H1 (cell line): ENCODE data around the gene DPYD. TPM values are rescaled to one million over a fixed set of nuclear protein-coding genes. Genes with fewer than 3 reads are reported as not detected.

Experiments used
- CTCF ChIA-PET: fragments of 300-600 bp; sonication (Branson Sonifier 250); formaldehyde crosslinking; loops from one replicate; lab custom pipeline; 2021; ENCODE audit not compliant: partially characterized antibody; lab: Charles Lee
- POLR2A ChIA-PET: fragments of 300-600 bp; sonication (Branson Sonifier 250); formaldehyde crosslinking; loops from one replicate; lab custom pipeline; 2021; ENCODE audit warnings: inconsistent platforms; ENCODE audit not compliant: partially characterized antibody; lab: Charles Lee
- DNase-seq, 2 experiments: peaks; one replicate each; pipeline versions ENCODE4 v3.0.0 to v3.0.0-alpha.2; 2010 to 2022; ENCODE audit warnings: low spot score in 2 of 2, low read depth in 1 of 2, mixed read lengths in 1 of 2
- FAIRE-seq: peaks from 2 replicates; lab custom pipeline; 2011; peaks lifted over from hg19 to GRCh38; lab: Jason Lieb, UNC
- H2AFZ ChIP-seq: 2 replicates; pipeline ENCODE4 v1.8.1; 2012; ENCODE audit warnings: low read length, inconsistent platforms
- H2AK5ac ChIP-seq: 2 replicates; pipeline ENCODE4 v1.6.1; 2013; ENCODE audit warnings: low read depth, low read length
- H2BK120ac ChIP-seq: replicated peaks from 2 replicates; pipeline ENCODE3; 2013; ENCODE audit warnings: low read depth, low read length, inconsistent platforms
- H2BK12ac ChIP-seq: 2 replicates; pipeline ENCODE4 v1.6.1; 2013; ENCODE audit warnings: low read depth, low read length
- H2BK15ac ChIP-seq: 2 replicates; pipeline ENCODE4 v1.6.1; 2013; ENCODE audit warnings: low read length
- H2BK20ac ChIP-seq: 2 replicates; pipeline ENCODE4 v1.6.1; 2013; ENCODE audit warnings: low read length
- H2BK5ac ChIP-seq: 2 replicates; pipeline ENCODE4 v1.6.1; 2013; ENCODE audit warnings: low read depth, low read length
- H3K14ac ChIP-seq: 2 replicates; pipeline ENCODE4 v1.6.1; 2013; ENCODE audit warnings: inconsistent platforms; ENCODE audit not compliant: insufficient read length
- H3K18ac ChIP-seq: 2 replicates; pipeline ENCODE4 v1.6.1; 2013; ENCODE audit warnings: low read length; ENCODE audit errors: extremely low read depth
- H3K23ac ChIP-seq: 2 replicates; pipeline ENCODE4 v1.6.1; 2013; ENCODE audit warnings: inconsistent platforms; ENCODE audit not compliant: insufficient read length
- H3K23me2 ChIP-seq: 2 replicates; pipeline ENCODE4 v1.6.1; 2013; ENCODE audit warnings: low read depth, low read length
- H3K27ac ChIP-seq: 2 replicates; pipeline ENCODE4 v1.6.1; 2011; ENCODE audit warnings: low read depth, low read length, inconsistent platforms
- H3K27me3 ChIP-seq, 4 experiments: replicated peaks in 1 of 4; 1 replicate in 1 of 4; 2 replicates in 3 of 4; pipeline versions ENCODE4 v1.6.1 to v1.8.1; 2011 to 2013; ENCODE audit warnings: low read length in 3 of 4, mild to moderate bottlenecking in 3 of 4, inconsistent platforms in 2 of 4, mixed read lengths in 2 of 4, moderate library complexity in 1 of 4; ENCODE audit not compliant: control insufficient read depth in 3 of 4, insufficient read depth in 3 of 4; ENCODE audit errors: extremely low read depth in 1 of 4
- H3K36me3 ChIP-seq, 4 experiments: 2 replicates each; pipeline versions ENCODE4 v1.6.1 to v1.8.1; 2011 to 2013; ENCODE audit warnings: mild to moderate bottlenecking in 4 of 4, low read length in 3 of 4, moderate library complexity in 2 of 4, control low read depth in 1 of 4, inconsistent platforms in 1 of 4; ENCODE audit not compliant: insufficient read depth in 4 of 4, control insufficient read depth in 2 of 4
- H3K4ac ChIP-seq: replicated peaks from 2 replicates; pipeline ENCODE3; 2013; ENCODE audit warnings: low read length, low read depth, mixed read lengths, inconsistent platforms; ENCODE audit not compliant: insufficient read length
- H3K4me1 ChIP-seq, 4 experiments: replicated peaks in 1 of 4; 1 replicate in 1 of 4; 2 replicates in 3 of 4; pipeline versions ENCODE4 v1.6.1 to v1.8.1; 2011 to 2013; ENCODE audit warnings: low read length in 3 of 4, inconsistent platforms in 2 of 4, mixed read lengths in 1 of 4; ENCODE audit not compliant: insufficient read depth in 4 of 4, control insufficient read depth in 3 of 4
- H3K4me2 ChIP-seq, 2 experiments: 2 replicates each; pipeline versions ENCODE4 v1.6.1 to v1.8.1; 2011 to 2013; ENCODE audit warnings: low read depth in 2 of 2, low read length in 2 of 2, control low read depth in 1 of 2, inconsistent platforms in 1 of 2, mild to moderate bottlenecking in 1 of 2; ENCODE audit not compliant: insufficient read depth in 1 of 2
- H3K4me3 ChIP-seq, 4 experiments: fragments of 200-600, 300-600 bp in 1 of 4; sonication (generic), shearing (Covaris generic), sonication (Bioruptor Twin) in 1 of 4; 2 replicates each; pipeline versions ENCODE4 v1.5.1 to v1.8.1; 2011 to 2016; ENCODE audit warnings: low read length in 4 of 4, low read depth in 3 of 4, control low read depth in 2 of 4, inconsistent platforms in 2 of 4, mild to moderate bottlenecking in 2 of 4, mixed read lengths in 1 of 4, moderate library complexity in 1 of 4; ENCODE audit not compliant: insufficient read depth in 2 of 4; ENCODE audit errors: extremely low read depth in 1 of 4
- H3K56ac ChIP-seq: replicated peaks from 2 replicates; pipeline ENCODE3; 2013; ENCODE audit warnings: low read depth, mild to moderate bottlenecking, mixed read lengths, low read length, inconsistent platforms; ENCODE audit not compliant: insufficient read length
- H3K79me1 ChIP-seq: 2 replicates; pipeline ENCODE4 v1.6.1; 2013; ENCODE audit warnings: low read depth, low read length, control low read depth
- H3K79me2 ChIP-seq, 2 experiments: 2 replicates each; pipeline versions ENCODE4 v1.6.1 to v1.8.1; 2012 to 2013; ENCODE audit warnings: low read length in 2 of 2, mild to moderate bottlenecking in 2 of 2, inconsistent platforms in 1 of 2; ENCODE audit not compliant: insufficient read depth in 2 of 2, control insufficient read depth in 1 of 2
- H3K9ac ChIP-seq, 4 experiments: replicated peaks in 1 of 4; 1 replicate in 1 of 4; 2 replicates in 3 of 4; pipeline versions ENCODE4 v1.6.1 to v1.8.1; 2011 to 2013; ENCODE audit warnings: low read depth in 3 of 4, low read length in 3 of 4, control low read depth in 2 of 4, mild to moderate bottlenecking in 2 of 4, moderate library complexity in 2 of 4, inconsistent platforms in 1 of 4; ENCODE audit errors: extremely low read depth in 1 of 4
- H3K9me3 ChIP-seq, 2 experiments: 2 replicates each; pipeline versions ENCODE4 v1.6.1 to v1.8.1; 2012 to 2013; ENCODE audit warnings: mild to moderate bottlenecking in 2 of 2, moderate library complexity in 2 of 2, control low read depth in 1 of 2, inconsistent platforms in 1 of 2, low read depth in 1 of 2, low read length in 1 of 2, mixed read lengths in 1 of 2; ENCODE audit not compliant: insufficient read depth in 2 of 2
- H4K20me1 ChIP-seq, 2 experiments: replicated peaks in 1 of 2; 2 replicates each; pipeline versions ENCODE3 to v1.8.1; 2011 to 2013; ENCODE audit warnings: inconsistent platforms in 2 of 2, low read length in 2 of 2, mild to moderate bottlenecking in 1 of 2; ENCODE audit not compliant: insufficient read depth in 2 of 2, control insufficient read depth in 1 of 2
- H4K5ac ChIP-seq: 2 replicates; pipeline ENCODE4 v1.6.1; 2013; ENCODE audit warnings: low read length, low read depth, mixed read lengths, inconsistent platforms; ENCODE audit not compliant: insufficient read length
- H4K8ac ChIP-seq: 2 replicates; pipeline ENCODE4 v1.8.0; 2013; ENCODE audit warnings: mild to moderate bottlenecking, moderate library complexity, low read length, inconsistent platforms; ENCODE audit not compliant: insufficient read depth; ENCODE audit errors: extremely low read depth
- H4K91ac ChIP-seq: replicated peaks from 2 replicates; pipeline ENCODE3; 2013; ENCODE audit warnings: low read length, mixed read lengths, inconsistent platforms; ENCODE audit not compliant: insufficient read length
- BRCA1 ChIP-seq: IDR thresholded peaks from 2 replicates; pipeline ENCODE4 v1.6.1; 2012; ENCODE audit warnings: low read depth, low read length, improper control_type of control experiment
- CBX8 ChIP-seq: fragments of 300-800, 300-1000 bp; sonication (generic); IDR thresholded peaks from 2 replicates; pipeline ENCODE4 v1.7.1; 2016; ENCODE audit warnings: low read depth, low read length, borderline replicate concordance
- HDAC6 ChIP-seq: IDR thresholded peaks from one replicate; pipeline ENCODE4 v1.7.1; 2012; ENCODE audit warnings: low read depth, mild to moderate bottlenecking, inconsistent platforms, low read length, moderate library complexity
- KDM1A ChIP-seq: fragments of 200-600, 300-600 bp; sonication (generic); IDR thresholded peaks from 2 replicates; pipeline ENCODE4 v1.7.1; 2016; ENCODE audit warnings: mild to moderate bottlenecking, low read length, borderline replicate concordance
- POLR2AphosphoS5 ChIP-seq: IDR thresholded peaks from 2 replicates; pipeline ENCODE4 v1.6.1; 2011; ENCODE audit warnings: low read depth, low read length
- TBP ChIP-seq: IDR thresholded peaks from 2 replicates; pipeline ENCODE4 v1.6.1; 2011; ENCODE audit warnings: low read depth, low read length, improper control_type of control experiment
- WGBS, 2 experiments: shearing (Covaris generic) in 1 of 2; methylation state at CpG; one replicate each; pipeline versions ENCODE4 v1.1.6 to v1.1.7; 2013 to 2015; ENCODE audit warnings: low lambda C conversion rate in 2 of 2, mixed read lengths in 2 of 2, inconsistent platforms in 1 of 2, low coverage in 1 of 2, missing lambda C conversion rate in 1 of 2; ENCODE audit not compliant: insufficient replicate concordance in 2 of 2, insufficient coverage in 1 of 2, insufficient read length in 1 of 2; ENCODE audit errors: extremely low coverage in 1 of 2, missing lambda C conversion rate in 1 of 2; 5-methylcytosine and 5-hydroxymethylcytosine counted together
- polyA plus RNA-seq, 7 experiments: library from polyadenylated mRNA; depleted of rRNA in 3 of 7; stranded (reverse) in 5 of 7; unstranded in 2 of 7; fragments of >200 nt in 5 of 7; fragments of 200-250 nt in 2 of 7; gene quantifications; 1 replicate in 5 of 7; 2 replicates in 1 of 7; 4 replicates in 1 of 7; pipeline versions ENCODE4 v1.2.1 to v1.2.3, GENCODE V29; 2011 to 2013; ENCODE audit warnings: missing spikeins in 2 of 7, mixed read lengths in 2 of 7
- total RNA-seq: library from RNA; stranded (reverse); fragmentation: NEBNext Ultra II Directional; extraction: Animal tissue kit (Norgen Biotek cat#: 25700); gene quantifications from 2 replicates; pipeline ENCODE4 v1.2.1, GENCODE V29; 2021
- TF ChIP-seq, protein P1 (sequence below), 3 experiments: IDR thresholded peaks; 1 replicate in 2 of 3; 2 replicates in 1 of 3; pipeline versions ENCODE4 v1.5.1 to v1.6.1; 2011; ENCODE audit warnings: low read length in 3 of 3, mild to moderate bottlenecking in 3 of 3, inconsistent platforms in 2 of 3, low read depth in 1 of 3, moderate library complexity in 1 of 3; ENCODE audit not compliant: insufficient read depth in 1 of 3; ENCODE audit errors: control extremely low read depth in 1 of 3
- TF ChIP-seq, protein P2 (sequence below): IDR thresholded peaks from 2 replicates; pipeline ENCODE4 v1.6.1; 2012; ENCODE audit warnings: inconsistent platforms

The DPYD gene
- total and polyA plus RNA-seq, 2 of the 8 experiments (the other 6 are each of a cell fraction or from before 2014, with no cell fraction given), result 0.29 to 0.73 TPM

DNA sequence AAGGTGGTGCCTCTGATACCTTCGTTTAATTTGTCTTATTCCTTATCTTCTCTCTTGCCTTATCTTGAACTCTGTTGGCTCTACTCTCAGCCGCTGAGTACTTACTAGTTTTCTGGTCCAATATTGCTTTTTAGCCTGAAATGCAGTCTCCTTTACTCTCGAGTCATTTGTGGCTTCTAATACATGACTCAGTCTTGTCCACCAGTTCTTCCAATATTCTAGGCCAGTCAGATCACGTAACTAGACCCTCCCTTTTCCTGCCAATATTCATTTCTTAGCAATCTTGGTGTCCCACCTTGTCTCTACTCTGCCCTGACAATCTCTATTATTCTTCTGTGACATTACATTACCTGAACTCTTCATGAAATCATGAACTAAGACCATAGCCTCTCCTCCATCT is 555.8 kb downstream of the DPYD start:
- FAIRE-seq, result no peak
- CTCF ChIA-PET, result no interaction called here
- no peak overlapping the region for H3K4me3 ChIP-seq
- no peak overlapping the region for H2BK5ac ChIP-seq
- no peaks in the 10 kb centered on the region for H3K79me1 ChIP-seq
- no peak overlapping the region for H2BK15ac ChIP-seq
- H3K36me3 ChIP-seq, result no peaks in the 10 kb centered on the region
- 83% methylated on average over 4 of the region's 4 CpGs; no CpG with 5 or more reads in 1 of the 2 experiments for WGBS, 2 experiments
- no peaks in the 10 kb centered on the region for H3K27me3 ChIP-seq
- no peaks in the 10 kb centered on the region for H3K23me2 ChIP-seq
- POLR2A ChIA-PET, result no interaction called here
- H3K4ac ChIP-seq, result no peak overlapping the region
- DNase-seq, result no peak
- TF ChIP-seq KDM1A, result no peak
- no peak for TF ChIP-seq TBP
- no peak for TF ChIP-seq POLR2AphosphoS5
- TF ChIP-seq BRCA1, result no peak
- TF ChIP-seq, protein P1, sequence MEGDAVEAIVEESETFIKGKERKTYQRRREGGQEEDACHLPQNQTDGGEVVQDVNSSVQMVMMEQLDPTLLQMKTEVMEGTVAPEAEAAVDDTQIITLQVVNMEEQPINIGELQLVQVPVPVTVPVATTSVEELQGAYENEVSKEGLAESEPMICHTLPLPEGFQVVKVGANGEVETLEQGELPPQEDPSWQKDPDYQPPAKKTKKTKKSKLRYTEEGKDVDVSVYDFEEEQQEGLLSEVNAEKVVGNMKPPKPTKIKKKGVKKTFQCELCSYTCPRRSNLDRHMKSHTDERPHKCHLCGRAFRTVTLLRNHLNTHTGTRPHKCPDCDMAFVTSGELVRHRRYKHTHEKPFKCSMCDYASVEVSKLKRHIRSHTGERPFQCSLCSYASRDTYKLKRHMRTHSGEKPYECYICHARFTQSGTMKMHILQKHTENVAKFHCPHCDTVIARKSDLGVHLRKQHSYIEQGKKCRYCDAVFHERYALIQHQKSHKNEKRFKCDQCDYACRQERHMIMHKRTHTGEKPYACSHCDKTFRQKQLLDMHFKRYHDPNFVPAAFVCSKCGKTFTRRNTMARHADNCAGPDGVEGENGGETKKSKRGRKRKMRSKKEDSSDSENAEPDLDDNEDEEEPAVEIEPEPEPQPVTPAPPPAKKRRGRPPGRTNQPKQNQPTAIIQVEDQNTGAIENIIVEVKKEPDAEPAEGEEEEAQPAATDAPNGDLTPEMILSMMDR (IDR thresholded peaks at IDR 0.05; ENCODE audit: control extremely low read depth in 1 of 3, insufficient read depth in 1 of 3, low read depth in 1 of 3, low read length in 3 of 3), result no peak
- TF ChIP-seq HDAC6, result no peak
- TF ChIP-seq, protein P2, sequence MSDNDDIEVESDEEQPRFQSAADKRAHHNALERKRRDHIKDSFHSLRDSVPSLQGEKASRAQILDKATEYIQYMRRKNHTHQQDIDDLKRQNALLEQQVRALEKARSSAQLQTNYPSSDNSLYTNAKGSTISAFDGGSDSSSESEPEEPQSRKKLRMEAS, result no peak
- TF ChIP-seq CBX8, result no peak
- H2AK5ac ChIP-seq, result no peak overlapping the region
- no peak overlapping the region for H4K8ac ChIP-seq
- H2AFZ ChIP-seq, result no peak overlapping the region
- no peak overlapping the region for H3K27ac ChIP-seq
- H3K4me2 ChIP-seq, result no peak overlapping the region
- H3K14ac ChIP-seq, result no peak overlapping the region
- no peak overlapping the region for H3K9ac ChIP-seq
- no peaks in the 10 kb centered on the region for H3K79me2 ChIP-seq
- no peak overlapping the region for H2BK120ac ChIP-seq
- H3K9me3 ChIP-seq, result no peaks in the 10 kb centered on the region
- H4K20me1 ChIP-seq, result no peaks in the 10 kb centered on the region
- H4K5ac ChIP-seq, result no peak overlapping the region
- no peak overlapping the region for H2BK12ac ChIP-seq
- no peak overlapping the region for H4K91ac ChIP-seq
- H3K4me1 ChIP-seq, result peaks cover 0 to 3% (median 0%) of the 10 kb centered on the region in 4 experiments; a peak in 1 of 7 replicates
- H3K18ac ChIP-seq, result no peak overlapping the region
- H3K56ac ChIP-seq, result no peak overlapping the region
- H3K23ac ChIP-seq, result no peak overlapping the region
- no peak overlapping the region for H2BK20ac ChIP-seq
